ENCODE results near the gene MEF2A.

DNA sequence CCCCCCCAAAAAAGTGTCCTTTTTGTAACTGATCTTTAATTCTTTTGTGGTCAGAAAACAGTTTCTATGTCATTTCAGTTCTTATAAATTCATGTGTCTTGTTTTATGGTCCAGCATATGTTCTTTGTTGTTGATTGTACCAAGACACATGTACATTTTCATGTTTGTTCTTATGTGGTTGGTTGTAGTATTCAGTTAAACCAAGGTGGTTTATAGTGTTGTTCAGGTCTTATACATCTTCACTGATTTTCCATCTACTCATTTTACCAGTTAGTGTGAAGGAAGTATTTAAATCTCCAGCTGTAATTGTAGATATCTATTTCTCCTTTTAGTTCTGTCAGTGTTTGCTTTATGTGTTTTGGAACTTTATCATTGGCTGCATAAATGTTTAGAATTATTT is 24.0 kb downstream of the MEF2A start:
- TF ChIP-seq, protein P1, sequence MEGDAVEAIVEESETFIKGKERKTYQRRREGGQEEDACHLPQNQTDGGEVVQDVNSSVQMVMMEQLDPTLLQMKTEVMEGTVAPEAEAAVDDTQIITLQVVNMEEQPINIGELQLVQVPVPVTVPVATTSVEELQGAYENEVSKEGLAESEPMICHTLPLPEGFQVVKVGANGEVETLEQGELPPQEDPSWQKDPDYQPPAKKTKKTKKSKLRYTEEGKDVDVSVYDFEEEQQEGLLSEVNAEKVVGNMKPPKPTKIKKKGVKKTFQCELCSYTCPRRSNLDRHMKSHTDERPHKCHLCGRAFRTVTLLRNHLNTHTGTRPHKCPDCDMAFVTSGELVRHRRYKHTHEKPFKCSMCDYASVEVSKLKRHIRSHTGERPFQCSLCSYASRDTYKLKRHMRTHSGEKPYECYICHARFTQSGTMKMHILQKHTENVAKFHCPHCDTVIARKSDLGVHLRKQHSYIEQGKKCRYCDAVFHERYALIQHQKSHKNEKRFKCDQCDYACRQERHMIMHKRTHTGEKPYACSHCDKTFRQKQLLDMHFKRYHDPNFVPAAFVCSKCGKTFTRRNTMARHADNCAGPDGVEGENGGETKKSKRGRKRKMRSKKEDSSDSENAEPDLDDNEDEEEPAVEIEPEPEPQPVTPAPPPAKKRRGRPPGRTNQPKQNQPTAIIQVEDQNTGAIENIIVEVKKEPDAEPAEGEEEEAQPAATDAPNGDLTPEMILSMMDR (IDR thresholded peaks at IDR 0.05): no peak
- TF ChIP-seq POLR2A (IDR thresholded peaks at IDR 0.05): no peak
